Measurements from ENCODE around the gene PPP2R3C.
"Not testable (repeated sequence)": the region's sequence is repeated elsewhere in the genome, so short reads cannot be mapped to it uniquely, and the experiment has no call there.

Gene PPP2R3C

DNA sequence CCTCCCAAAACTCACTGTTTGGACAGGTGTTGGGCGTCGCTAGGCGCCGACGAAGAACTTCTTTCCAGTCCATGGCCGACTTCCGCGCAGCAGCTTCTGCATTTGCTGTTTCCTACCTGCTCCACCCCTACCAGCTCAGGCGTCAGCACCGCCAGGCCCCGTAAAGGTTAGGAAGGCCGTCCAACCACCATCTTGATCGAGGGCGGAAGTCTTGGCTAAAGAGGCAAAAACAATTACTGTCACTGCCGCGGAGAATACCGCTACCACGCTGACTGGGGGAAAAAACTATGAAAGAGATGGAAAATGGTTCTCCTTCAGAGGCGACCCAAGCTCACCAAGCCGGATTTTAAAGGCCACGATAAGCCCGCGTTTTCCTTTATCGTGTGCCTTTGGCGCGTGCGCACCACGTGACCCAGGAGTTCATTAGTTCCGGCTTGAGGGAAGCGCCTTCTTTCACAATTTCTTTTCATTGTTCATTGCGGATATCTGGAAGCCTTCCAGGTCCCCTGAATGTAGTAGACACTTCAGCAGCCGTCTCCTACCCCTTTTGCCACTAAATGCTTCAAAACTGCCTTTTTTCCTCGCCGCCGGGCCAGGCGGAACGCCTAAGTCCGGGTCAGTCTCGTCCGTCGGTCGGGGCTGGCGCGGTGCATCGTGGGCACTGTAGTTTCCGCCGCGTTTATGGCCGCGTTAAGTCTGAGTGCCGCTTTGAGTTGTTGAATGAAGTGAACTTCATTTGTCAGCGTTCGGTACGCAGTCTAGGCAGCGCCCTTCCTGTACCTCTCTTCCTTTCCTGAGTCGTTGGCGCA is at the start of gene PPP2R3C, which contains the start of gene PRORP:
PPP2R3C (minus strand) TSS at position 104 of the 809 bp plus-strand sequence; CDS start at position 73, 31 bp downstream.
PRORP (plus strand) TSS at position 666 of the 809 bp plus-strand sequence. CDS start 694 bp downstream, outside the sequence.
- peak; percentile 71 for DNase-seq (ENCODE audit: low read depth in 2 of 2)

DNA sequence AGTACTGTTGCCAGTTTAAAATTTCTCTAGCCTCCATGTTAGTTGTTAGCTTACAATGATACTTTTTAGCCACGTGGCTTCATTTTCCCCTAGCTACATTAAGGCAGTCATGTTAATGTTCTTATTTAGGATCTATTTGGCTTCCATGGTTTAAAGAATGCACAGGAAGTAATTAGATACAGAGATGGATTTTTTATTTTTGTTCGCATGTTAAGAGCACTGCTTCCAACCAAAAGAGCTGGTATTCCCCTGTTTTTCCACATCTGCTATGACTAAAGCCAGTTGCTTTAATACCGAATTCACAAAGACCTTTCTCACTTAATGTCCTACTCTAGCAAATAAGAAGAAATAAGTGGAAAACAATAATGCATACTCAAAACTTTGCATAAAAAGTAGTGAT is 45.7 kb upstream of the PPP2R3C start:
- DNase-seq (ENCODE audit: low read depth in 2 of 2): no peak

DNA sequence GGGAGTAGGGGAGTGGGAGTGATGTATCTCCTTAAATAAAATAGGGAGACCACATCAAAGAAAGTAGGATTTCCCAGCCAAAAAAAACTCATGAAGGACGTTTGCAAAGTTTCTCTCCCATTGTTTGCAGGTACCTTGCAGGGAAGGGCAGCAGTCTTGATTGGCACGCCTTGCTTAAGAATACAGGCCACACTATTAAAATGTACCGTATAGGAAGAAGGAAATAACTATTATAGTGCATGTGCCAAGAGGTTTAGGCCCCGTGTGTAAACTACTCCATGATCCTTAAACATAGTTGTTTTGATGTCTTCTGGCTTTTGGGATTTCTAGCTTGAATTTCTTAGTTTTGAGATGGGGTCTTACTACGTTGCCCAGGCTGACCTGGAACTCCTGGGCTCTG is 43.1 kb upstream of the PPP2R3C start:
- DNase-seq (ENCODE audit: low read depth in 2 of 2): no peak

DNA sequence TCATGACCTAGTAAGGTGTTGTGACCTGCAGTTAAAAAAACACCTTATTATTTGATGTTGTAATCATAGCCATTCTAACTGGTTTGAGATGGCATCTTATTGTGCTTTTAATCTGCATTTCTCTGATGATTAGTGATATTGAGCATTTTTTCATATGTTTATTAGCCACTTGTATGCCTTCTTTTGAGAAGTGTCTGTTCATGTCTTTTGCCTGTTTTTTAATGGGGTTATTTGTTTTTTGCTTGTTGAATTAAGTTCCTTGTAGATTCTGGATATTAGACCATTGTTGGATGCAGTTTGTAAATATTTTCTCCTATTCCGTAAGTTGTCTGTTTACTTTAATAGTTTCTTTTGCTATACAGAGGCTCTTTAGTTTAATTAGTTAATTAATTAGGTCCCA is 41.6 kb upstream of the PPP2R3C start:
- DNase-seq (ENCODE audit: low read depth in 2 of 2): no peak

DNA sequence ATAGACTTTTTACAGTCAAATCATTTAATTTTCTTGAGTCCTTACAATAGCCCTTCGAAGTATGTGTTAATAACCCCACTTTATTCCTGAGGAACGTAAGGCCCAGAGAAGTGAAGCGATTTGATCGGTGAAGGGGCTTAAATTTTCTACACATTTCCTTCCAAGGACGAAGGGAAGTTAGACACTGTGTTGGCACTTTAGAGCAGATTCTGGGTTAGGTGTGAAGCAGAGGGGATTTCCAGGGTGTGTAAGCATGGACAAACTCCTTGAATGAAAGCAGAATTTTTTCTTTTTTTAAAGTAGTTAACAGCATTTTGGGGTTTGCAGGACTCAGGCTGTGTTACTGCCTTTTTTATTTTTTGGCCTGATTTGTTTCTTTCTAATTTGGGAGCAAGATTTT is 39.4 kb upstream of the PPP2R3C start:
- no peak for DNase-seq (ENCODE audit: low read depth in 2 of 2)

DNA sequence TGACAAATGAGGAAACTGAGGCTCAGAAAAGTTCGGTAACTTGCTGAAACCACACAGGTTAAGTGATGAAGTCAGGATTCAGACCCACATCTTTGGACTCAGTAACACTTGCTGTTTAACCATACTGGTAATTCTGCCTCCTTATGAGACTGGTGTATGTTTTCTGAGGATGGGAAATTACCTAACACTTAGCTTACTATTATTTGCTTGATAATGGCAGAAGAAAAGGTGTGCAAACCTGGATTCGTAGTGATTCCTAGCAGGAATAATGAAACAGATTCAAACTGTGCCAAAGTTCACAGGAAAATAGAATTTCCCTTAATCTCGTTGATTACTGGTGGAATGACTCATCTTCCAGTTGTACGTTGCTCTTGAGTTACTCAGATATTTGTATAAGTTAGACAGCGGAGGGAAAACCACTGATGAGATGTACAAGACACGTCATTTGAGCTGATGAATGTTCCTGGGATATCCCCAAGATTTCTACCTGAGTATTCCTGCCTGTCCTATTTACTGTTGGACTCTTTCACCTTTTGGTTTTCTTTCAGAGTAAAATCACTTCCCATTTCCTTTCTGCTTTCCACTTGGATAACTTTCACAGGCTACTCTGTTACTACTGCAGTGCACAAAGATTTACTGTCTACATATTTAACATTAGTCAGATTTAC is 38.1 kb upstream of the PPP2R3C start:
- no peak for DNase-seq (ENCODE audit: low read depth in 2 of 2)

DNA sequence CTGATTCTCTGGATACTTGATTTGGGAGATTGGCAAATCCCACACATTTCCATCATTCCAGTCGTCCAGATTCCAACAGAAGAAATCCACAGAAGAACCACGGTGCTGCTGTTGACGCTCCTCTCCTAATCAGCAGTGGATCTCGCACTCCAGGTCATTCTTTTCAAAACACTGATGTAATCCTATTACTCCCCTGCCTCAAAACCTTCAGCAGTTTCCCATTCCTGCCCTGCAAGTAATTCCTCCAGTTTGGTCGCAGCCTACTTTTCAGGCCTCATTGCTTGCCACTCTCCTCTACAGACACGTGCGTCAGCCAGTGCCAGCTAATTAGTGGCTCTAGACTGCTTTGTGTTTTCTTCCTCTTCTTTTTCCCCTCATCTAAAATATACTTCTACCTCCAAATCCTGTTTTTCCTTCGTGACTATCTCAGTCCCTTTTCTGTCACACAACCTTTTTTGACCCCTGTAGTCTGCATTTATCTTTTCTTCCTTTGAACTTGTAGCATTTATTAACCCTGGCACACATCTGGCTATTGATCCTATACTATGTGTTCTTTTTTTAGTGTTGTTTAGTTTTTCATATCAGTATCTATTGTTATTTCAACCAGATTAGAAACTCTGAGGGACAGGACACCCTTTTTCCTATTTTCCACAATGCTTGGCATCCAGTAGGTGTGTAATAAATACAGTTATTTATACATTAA is 37.3 kb upstream of the PPP2R3C start:
- no peak for DNase-seq (ENCODE audit: low read depth in 2 of 2)

DNA sequence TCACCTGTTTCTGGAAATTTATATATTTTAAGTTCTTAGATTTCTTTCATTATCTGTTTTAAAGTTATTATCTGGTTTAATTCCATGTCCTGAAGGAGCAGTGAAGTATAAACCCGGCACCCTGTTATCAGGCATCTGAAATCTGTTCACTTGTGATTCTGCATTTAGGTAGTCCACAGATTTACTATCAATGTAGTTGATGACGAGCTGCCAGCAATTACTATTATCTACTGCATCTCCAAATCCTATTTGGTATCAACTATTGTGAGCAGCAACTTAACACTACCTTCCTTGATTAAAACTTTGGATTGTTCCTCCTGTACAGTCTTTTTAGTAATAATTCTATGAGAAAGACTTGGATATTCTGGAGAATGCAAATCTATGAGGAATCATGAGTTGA is 36.7 kb upstream of the PPP2R3C start:
- no peak for DNase-seq (ENCODE audit: low read depth in 2 of 2)

DNA sequence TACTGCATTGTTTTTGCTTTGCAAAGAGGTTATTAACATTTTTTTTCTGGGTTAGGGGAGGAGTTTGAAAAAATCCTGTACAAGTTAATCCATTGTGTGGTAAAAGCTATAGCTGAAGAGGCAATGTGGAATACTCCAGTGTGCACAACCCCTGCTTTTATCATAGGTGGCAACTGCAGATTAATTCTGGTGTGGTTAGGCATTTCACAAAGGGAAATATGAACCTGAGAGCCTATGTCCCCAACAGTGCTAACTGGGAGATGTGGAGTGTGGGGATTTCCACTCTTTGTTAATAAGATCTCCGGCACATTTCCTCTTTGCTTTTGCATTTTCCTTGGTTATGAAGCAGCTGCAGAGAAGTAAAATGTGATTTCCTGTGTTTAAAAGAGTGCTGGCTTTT is 34.2 kb upstream of the PPP2R3C start:
- DNase-seq (ENCODE audit: low read depth in 2 of 2): no peak

DNA sequence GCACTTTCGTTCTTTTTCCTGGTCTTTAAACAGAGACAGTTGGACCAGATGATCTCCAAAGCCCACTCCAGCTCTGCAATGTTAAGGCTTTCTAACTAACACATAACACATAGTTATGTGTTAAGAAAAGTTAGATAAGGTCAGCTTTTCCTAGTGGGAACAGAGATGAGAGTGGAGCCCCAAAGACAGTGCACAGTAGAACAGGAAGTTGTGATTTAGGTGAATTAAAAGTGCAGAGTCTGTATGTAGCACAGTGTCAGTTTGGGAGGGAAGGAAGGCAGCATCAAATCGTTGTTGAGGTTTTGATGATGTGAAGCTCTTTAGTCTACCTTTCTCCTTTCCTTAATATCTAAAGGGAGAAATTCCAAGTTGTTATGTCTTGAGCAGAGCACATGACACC is 32.2 kb upstream of the PPP2R3C start:
- no peak for DNase-seq (ENCODE audit: low read depth in 2 of 2)

DNA sequence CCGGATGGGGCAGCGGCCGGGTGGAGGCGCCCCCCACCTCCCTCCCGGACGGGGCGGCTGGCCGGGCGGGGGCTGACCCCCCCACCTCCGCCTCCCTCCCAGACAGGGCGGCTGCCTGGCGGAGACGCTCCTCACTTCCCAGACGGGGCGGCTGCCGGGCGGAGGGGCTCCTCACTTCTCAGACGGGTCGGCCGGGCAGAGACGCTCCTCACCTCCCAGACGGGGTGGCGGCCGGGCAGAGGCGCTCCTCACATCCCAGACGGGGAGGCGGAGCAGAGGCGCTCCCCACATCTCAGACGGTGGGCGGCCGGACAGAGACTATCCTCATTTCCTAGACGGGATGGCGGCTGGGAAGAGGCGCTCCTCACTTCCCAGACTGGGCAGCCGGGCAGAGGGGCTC is 30.7 kb upstream of the PPP2R3C start:
- DNase-seq (ENCODE audit: low read depth in 2 of 2): not testable (repeated sequence)

DNA sequence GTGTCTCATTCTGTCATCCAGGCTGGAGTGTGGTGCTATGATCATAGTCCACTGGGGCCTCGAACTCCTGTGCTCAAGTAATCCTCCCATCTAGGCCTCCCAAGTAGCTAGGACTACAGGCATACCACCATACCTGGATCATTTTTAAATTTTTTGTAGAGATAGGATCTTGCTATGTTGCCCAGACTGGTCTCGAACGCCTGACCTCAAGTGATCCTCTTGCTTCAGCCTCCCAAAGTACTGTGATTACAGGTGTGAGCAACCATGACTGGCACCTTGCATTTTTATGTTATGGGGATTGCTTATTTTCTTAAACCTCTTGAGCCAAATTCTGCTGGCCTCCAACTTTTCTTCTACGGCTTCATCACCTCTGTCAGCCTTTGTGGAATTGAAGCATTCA is 27.4 kb upstream of the PPP2R3C start:
- no peak for DNase-seq (ENCODE audit: low read depth in 2 of 2)

DNA sequence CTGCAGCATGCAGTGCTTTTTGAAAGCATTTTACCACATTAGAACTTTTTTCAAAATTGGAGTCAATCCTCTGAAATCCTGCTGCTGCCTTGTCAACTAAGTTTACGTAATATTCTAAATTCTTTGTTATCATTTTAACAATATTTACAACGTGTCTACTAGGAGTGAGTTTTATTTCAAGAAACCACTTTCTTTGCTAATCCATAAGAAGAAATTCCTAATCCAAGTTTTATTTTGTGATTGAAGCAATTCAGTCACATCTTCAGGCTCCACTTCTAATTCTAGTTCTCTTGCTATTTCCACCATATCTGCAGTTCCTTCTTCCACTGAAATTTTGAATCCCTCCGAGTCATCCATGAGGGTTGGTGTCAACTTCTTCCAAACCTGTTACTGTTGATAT is 25.9 kb upstream of the PPP2R3C start:
- no peak for DNase-seq (ENCODE audit: low read depth in 2 of 2)

DNA sequence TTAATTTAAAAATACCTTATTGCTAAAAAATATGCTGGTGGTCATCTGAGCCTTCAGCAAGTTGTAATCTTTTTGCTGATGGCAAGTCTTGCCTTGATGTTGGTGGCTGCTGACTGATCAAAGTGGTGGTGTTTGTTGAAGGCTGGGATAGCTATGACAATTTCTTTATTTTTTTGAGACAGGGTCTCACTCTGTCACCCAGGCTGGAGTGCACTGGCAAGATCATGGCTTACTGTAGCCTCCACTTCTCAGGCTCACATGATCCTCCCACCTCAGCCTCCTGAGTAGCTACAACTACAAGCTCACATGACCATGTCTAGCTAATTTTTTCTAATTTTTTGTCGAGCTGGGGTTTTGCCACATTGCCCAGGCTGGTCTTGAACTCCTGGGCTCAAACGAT is 25.4 kb upstream of the PPP2R3C start:
- DNase-seq (ENCODE audit: low read depth in 2 of 2): no peak

DNA sequence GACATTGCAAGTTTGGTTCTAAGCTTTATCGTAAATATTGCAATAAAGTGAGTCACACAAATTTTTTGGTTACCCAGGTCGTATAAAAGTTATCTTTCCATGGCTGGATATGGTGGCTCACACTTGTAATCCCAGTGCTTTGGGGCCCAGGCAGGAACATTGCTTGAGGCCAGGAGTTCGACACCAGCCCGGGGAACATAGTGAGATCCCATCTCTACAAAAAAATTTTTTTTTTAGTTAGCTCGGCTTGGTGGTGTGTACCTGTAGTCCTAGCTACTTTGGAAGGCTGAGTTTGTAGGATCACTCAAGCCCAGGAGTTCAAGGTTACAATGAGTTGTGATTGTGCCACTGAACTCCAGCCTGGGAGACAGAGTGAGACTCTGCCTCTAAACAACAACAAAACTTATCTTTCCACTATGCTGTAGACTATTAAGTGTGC is 24.9 kb upstream of the PPP2R3C start:
- DNase-seq (ENCODE audit: low read depth in 2 of 2): no peak

DNA sequence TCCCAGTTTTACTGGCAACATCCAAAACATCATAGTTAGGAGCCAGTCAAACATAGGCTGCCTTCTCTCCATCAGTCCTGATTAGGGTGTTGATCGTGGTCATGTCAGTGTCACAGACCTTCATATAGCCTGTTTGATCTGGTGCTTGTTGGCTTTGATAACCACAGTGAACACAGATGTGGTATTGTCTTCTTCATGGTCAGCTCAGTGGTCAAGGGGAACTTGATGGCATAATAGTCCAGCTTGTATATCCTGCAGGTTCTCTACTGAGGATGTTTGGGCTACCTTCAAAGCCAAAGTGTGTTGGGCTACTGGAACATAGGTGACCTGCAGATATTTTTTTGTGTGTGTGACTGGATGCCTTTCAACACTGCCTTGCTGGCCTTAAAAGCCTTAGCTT is 22.2 kb upstream of the PPP2R3C start:
- no peak for DNase-seq (ENCODE audit: low read depth in 2 of 2)

DNA sequence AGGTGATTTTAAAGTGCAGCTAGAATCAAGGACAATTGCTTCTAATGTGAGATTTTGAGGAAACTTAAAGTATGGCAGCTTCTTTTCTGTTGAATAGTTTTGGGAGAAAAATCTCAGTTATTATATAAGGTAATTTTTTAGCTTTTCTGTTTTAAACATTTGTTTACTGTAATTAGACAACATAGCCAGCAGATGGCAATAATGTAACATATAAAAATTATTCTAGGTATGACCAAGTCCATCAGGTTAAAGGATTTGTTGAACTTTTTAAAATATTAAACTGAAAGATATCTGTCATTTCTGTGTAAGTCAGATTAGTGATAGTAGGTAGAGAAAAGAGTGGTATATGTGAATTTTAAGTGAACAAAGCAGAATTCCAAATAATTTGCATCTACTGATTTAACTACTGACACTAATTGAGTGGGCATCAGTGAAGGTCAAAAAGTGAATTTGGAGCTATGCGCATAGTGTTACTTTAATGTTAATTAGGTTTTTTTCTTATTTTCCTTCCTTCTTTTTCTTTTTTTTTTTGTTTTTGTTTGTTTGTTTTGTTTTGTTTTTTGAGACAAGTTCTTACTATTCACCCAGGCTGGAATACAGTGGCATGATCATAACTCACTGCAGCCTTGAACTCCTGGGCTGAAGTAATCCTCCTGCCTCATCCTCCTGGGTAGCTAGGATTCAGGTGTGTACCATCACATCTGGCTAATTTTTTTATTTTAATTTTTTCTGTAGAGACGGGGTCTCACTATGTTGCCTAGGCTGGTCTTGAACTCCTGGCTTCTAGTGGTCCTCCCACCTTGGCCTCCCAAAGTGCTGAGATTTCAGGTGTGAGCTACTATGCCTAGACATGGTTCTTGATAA is 19.2 kb upstream of the PPP2R3C start:
- no peak for DNase-seq (ENCODE audit: low read depth in 2 of 2)

DNA sequence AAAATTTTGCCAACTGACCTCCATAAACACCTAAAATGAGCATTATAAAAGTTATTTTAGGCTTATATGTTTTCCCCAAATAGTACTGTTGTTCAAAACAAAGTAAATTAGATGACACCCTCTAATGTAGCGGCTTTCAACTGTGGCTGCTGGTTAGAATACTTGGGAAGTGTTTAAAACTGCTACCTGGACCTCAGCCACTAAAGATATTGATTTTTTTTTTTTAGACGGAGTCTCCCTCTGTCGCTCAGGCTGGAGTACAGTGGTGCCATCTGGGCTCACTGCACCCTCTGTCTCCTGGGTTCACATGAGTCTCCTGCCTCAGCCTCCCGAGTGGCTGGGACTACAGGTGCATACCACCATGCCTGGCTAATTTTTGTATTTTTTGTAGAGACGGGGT is 16.8 kb upstream of the PPP2R3C start:
- no peak for DNase-seq (ENCODE audit: low read depth in 2 of 2)

DNA sequence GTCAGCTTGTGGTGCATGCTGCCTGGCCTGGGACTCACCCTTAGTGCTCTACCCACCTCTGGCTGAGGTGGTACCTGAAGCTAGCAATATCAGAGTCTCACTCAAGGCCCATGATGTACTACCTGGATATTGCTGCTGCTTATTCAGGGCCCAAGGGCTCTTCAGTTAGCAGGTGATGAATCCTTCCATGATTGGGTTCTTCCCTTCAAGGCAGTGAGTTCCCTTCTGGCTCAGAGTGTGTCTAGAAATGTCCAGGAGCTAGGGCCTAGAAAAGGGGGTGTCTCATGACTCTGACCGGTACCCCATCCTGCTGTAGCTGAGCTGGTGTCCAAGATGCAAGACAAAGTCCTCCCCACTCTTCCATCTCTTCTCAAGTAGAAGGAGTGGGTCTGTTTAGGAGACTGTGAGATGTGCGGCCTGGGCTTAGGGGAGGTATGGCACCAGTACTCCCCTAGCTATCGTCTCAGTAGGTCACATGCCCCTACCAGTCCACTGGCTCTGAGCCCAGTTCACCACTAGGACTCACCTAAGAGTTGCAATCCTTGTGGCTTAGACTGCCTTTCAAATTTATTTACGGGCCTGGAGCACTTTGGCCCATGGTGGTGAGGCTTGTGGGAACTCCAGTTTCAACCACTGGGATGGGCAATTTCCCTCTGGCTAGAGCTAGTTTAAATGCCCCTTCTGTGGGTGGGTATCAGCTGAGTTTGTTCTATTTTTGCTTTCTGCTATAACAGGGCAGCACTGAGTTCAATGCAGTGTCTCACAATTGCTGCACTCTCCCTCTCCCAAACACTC is 12.7 kb upstream of the PPP2R3C start:
- no peak for DNase-seq (ENCODE audit: low read depth in 2 of 2)

DNA sequence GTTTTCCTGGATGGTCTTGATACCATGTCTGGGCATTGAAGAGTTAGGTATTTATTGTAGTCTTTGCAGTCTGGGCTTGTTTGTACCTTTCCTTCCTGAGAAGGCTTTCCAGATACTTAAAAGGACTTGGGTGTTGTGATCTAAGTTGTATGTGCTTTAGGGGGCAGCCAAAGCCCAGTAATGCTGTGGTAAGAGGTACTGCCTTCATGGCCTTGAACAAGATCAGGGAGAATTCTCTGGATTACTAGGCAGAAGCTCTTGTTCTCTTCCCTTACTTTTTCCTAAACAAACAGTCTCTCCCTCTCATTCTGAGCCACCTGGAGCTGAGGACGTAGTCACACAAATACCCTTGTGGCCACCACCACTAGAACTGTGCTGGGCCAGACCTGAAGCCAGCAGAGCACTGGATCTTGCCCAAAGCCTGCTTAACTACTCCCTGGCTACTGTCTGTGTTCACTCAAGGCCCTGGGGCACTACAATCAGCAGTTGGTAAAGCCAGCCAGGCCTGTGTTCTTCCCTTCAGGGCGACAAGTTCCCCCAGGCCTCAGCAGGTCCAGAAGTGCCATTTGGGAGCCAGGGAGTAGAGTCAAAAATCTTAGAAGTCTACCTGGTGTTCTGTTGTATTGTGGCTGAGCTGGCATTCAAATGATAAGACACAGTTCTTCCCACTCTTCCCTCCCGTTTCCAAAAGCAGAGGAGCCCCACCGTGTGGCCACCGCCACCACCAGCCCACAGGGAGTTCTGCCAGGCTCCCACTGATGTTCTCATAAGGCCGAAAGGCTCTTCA is 11.9 kb upstream of the PPP2R3C start:
- no peak for DNase-seq (ENCODE audit: low read depth in 2 of 2)
